PFSK-1 (cell line): ENCODE measurements around the gene WDR1.

Experiments
- POLR2AphosphoS5 ChIP-seq: IDR thresholded peaks from 2 replicates; pipeline ENCODE4 v1.6.1; 2012; ENCODE audit warnings: low read depth, mild to moderate bottlenecking, control low read depth, low read length, moderate library complexity
- REST ChIP-seq, 2 experiments: IDR thresholded peaks; 2 replicates each; pipeline versions ENCODE4 v1.6.1 to v1.8.0; 2011 to 2012; ENCODE audit warnings: low read depth in 2 of 2, low read length in 2 of 2, control low read depth in 1 of 2, inconsistent platforms in 1 of 2, mild to moderate bottlenecking in 1 of 2, moderate library complexity in 1 of 2; ENCODE audit not compliant: insufficient read depth in 1 of 2

DNA sequence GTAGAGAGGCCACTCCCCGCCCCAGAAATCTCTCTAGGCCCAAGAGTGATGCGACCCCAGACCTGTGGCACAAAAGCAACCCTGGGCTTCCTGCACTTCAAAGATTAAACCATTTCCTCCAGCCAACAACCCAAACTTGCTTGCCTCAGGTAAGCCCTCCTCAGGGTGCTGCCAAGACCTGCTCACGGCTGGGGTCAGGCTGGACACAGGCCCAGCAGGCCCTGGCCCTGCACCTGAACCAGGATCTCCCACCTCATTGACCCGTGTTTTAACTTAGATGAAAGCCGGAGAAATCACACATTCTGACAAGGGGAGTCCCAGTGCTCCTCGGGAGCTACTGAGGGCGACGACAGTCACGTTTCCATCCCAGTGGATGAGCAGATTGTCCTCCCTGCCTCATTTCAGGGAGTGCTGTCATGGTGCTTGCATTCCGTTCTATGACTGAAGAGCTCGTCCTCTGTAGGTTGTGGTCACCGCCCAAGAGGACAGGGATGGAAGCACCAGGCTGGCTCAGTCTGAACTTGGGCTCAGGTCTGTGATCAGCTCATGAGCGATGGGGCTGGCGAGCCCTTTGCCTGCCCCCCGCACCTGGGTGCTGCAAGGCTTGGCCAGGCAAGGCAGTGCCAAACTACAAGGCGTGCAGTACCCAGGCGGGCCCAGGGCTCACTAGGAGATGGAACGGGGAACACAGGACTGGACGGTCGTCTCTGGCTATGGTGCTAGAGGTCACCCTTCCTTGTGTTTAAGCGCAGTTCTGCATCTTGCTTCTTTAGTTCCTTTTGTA, 25.9 kb downstream of the WDR1 start:
- TF ChIP-seq POLR2AphosphoS5 (no peak), REST (IDR thresholded peaks at IDR 0.05; ENCODE audit: insufficient read depth in 1 of 2, low read depth in 2 of 2, low read length in 2 of 2) (no peak)
